COLO829 (cell line): ENCODE measurements around the gene WIF1.

Experiments
- DNase-seq: peaks from one replicate; pipeline ENCODE4 v3.0.0; 2012; ENCODE audit warnings: low spot score

The WIF1 gene

GRCh38 chr12:65122703-65123102 lies 1.6 kb upstream of the WIF1 start:
- DNase-seq: no peak

GRCh38 chr12:65121956-65122469 lies 908 bp upstream of the WIF1 start:
- no peak for DNase-seq

- no peak for DNase-seq
These were observed 2.0 kb downstream of the WIF1 start for GRCh38 chr12:65119063-65119462.

GRCh38 chr12:65113621-65114035 lies 7.5 kb downstream of the WIF1 start:
- no peak for DNase-seq

GRCh38 chr12:65106948-65107347 lies 14.2 kb downstream of the WIF1 start:
- peak; percentile 30 for DNase-seq

GRCh38 chr12:65100140-65100539 lies 21.0 kb downstream of the WIF1 start:
- DNase-seq: peak; percentile 13

GRCh38 chr12:65099182-65099581 lies 21.9 kb downstream of the WIF1 start:
- DNase-seq: no peak

GRCh38 chr12:65098364-65098763 lies 22.7 kb downstream of the WIF1 start:
- no peak for DNase-seq

- DNase-seq: no peak
These were observed 26.4 kb downstream of the WIF1 start for GRCh38 chr12:65094722-65095121.

- DNase-seq: no peak
These were observed 27.5 kb downstream of the WIF1 start for GRCh38 chr12:65093606-65094005.

- DNase-seq: no peak
These were observed 30.6 kb downstream of the WIF1 start for GRCh38 chr12:65090461-65090860.

GRCh38 chr12:65086236-65086635 lies 34.9 kb downstream of the WIF1 start:
- DNase-seq: no peak

GRCh38 chr12:65084579-65084978 lies 36.5 kb downstream of the WIF1 start:
- no peak for DNase-seq

GRCh38 chr12:65083581-65083980 lies 37.5 kb downstream of the WIF1 start:
- no peak for DNase-seq

GRCh38 chr12:65082406-65082805 lies 38.7 kb downstream of the WIF1 start:
- DNase-seq: peak; percentile 30

GRCh38 chr12:65081496-65081895 lies 39.6 kb downstream of the WIF1 start:
- DNase-seq: no peak

- DNase-seq: no peak
These were observed 46.2 kb downstream of the WIF1 start for GRCh38 chr12:65074932-65075331.

GRCh38 chr12:65069336-65069735 lies 51.8 kb downstream of the WIF1 start:
- DNase-seq: no peak

- DNase-seq: no peak
These were observed 53.7 kb downstream of the WIF1 start for GRCh38 chr12:65067383-65067782.

GRCh38 chr12:65055859-65056258 lies 65.2 kb downstream of the WIF1 start:
- DNase-seq: no peak

- no peak for DNase-seq
These were observed 69.9 kb downstream of the WIF1 start for GRCh38 chr12:65051218-65051617.

- DNase-seq: no peak
These were observed 75.8 kb downstream of the WIF1 start for GRCh38 chr12:65045269-65045668.

- no peak for DNase-seq
These were observed 81.8 kb downstream of the WIF1 start for GRCh38 chr12:65039301-65039700.

- DNase-seq: no peak
These were observed 96.0 kb downstream of the WIF1 start for GRCh38 chr12:65025136-65025535.

GRCh38 chr12:65023485-65023884 lies 97.6 kb downstream of the WIF1 start:
- no peak for DNase-seq
